Measurements from ENCODE around the gene OR2V1.
"Not testable (repeated sequence)": the region's sequence is repeated elsewhere in the genome, so short reads cannot be mapped to it uniquely, and the experiment has no call there.

The OR2V1 gene

GRCh38 chr5:181160152-181160754, 29.3 kb upstream of the OR2V1 start:
- DNase-seq = peak; percentile 39

- DNase-seq = peak; percentile 61
Measured at GRCh38 chr5:181159286-181160151, 28.6 kb upstream of the OR2V1 start.

GRCh38 chr5:181158869-181159268, 27.9 kb upstream of the OR2V1 start:
- no peak for DNase-seq

GRCh38 chr5:181156758-181157157, 25.8 kb upstream of the OR2V1 start:
- DNase-seq = no peak

- no peak for DNase-seq
Measured at GRCh38 chr5:181153814-181154213, 22.8 kb upstream of the OR2V1 start.

GRCh38 chr5:181152406-181152805, 21.4 kb upstream of the OR2V1 start:
- DNase-seq = peak; percentile 79

GRCh38 chr5:181151146-181151545, 20.2 kb upstream of the OR2V1 start:
- DNase-seq = peak; percentile 39

GRCh38 chr5:181149806-181150733, 19.1 kb upstream of the OR2V1 start:
- DNase-seq = no peak

- no peak for DNase-seq
Measured at GRCh38 chr5:181149355-181149754, 18.4 kb upstream of the OR2V1 start.

GRCh38 chr5:181146927-181147636, 16.1 kb upstream of the OR2V1 start, which contains the start of gene OR2V2:
Gene OR2V2, plus strand, starts transcription at chr5:181147586. Its CDS starts 7,357 bp downstream, at chr5:181154943.
- DNase-seq = not testable (repeated sequence)

GRCh38 chr5:181145133-181145532, 14.2 kb upstream of the OR2V1 start:
- no peak for DNase-seq

GRCh38 chr5:181142054-181142453, 11.1 kb upstream of the OR2V1 start:
- DNase-seq = no peak

GRCh38 chr5:181140766-181141165, 9.8 kb upstream of the OR2V1 start:
- DNase-seq = no peak

- no peak for DNase-seq
Measured at GRCh38 chr5:181138258-181138657, 7.3 kb upstream of the OR2V1 start.

GRCh38 chr5:181136361-181136955, 5.5 kb upstream of the OR2V1 start:
- DNase-seq = no peak

- DNase-seq = no peak
Measured at GRCh38 chr5:181134259-181134658, 3.3 kb upstream of the OR2V1 start.

GRCh38 chr5:181133610-181134231, 2.8 kb upstream of the OR2V1 start:
- peak; percentile 84 for DNase-seq

GRCh38 chr5:181133083-181133482, 2.1 kb upstream of the OR2V1 start:
- DNase-seq = no peak

GRCh38 chr5:181131514-181131913, 545 bp upstream of the OR2V1 start:
- no peak for DNase-seq

- DNase-seq = not testable (repeated sequence)
Measured at GRCh38 chr5:181130081-181130480, 888 bp downstream of the OR2V1 start.

- DNase-seq = no peak
Measured at GRCh38 chr5:181129601-181130000, 1.4 kb downstream of the OR2V1 start.
